Suppressor macrophage treated with lipopolysaccharide for 1 hour (primary cell): ENCODE measurements around the gene TOR2A.
A peak's percentile ranks its signal among the peaks of the same experiment; 100 is the strongest.

Source experiments
- DNase-seq, 3 donors: peaks; one replicate each; pipeline ENCODE4 v3.0.0-alpha.2; 2020 to 2022

TOR2A gene

DNA sequence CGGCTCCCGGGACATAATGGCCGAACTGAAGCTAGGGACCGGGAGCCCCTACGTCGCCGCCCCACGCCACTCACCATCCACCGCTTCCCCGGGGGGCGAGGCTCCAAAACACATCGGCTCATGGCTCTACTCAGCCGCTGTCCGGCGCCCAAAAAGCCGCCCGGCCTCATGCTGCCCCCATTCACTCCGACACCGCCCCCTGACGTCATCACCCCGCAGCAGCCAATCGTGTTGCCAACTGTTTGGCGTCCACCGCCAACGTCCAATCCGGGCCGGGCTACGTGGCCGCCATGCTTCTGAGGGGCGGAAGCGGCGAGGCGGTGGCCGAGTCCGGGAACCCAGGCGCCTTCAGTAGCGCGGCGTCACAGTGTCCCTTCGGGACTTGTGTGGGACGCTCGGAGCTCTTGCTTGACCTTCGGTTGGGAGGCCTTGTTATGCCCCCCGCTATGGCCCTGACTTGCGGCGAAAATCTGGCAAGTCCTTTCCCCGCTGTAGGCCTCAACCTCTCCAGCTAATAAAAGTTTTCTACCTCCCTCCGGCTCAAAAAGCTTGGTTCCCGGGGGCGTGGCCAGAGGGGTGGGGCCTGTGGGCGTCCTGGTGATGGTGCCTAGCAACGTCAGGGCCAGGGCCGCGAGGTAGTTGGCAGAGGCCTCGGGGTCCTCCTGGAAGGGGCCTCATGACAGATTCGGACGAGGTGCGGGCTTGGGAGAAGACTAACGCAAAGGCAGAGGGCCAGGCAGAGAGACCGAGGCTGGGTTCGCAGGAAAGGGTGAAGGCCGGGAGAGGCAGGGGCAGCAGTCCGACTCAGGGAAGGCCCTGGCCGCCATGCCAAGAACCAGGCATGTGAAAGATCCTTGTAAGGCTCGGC, 19.4 kb downstream of the TOR2A start, which contains the start of the genes PTRH1 and TTC16:
Gene PTRH1, minus strand, starts transcription at position 194 of the 868 bp plus-strand sequence. Its CDS starts 24 bp downstream, at position 170.
Gene TTC16, plus strand, starts transcription at position 610 of the 868 bp plus-strand sequence. Its CDS starts 67 bp downstream, at position 677.
- peak; percentile 98 to 99 (median 99) for DNase-seq

DNA sequence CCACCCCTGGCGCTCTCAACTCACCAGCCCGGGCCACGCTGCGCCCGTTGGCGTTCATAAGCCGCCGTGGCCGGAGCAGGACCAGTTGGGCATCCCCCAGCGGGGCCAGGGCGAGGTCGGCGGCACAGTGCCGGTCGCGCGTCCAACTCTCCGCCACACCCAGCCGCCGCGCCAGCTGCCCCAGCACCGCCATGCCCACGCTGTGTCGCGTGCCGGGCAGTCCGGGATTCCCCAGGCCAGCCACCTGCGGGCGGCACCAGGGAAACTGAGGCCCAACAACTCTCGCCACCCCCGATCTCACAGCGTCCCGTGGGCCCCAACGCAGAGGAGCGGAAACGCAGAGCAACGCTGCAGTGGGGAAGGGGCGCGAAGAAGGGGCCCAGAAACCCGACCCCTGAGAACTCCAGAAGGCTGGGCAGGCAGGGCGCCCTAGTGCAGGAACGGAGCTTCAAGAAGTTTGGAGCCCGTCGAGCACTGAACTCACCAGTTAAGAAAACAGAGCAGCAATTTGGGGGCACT, 20.1 kb downstream of the TOR2A start:
- DNase-seq, result peak; percentile 42 to 71 (median 53)

DNA sequence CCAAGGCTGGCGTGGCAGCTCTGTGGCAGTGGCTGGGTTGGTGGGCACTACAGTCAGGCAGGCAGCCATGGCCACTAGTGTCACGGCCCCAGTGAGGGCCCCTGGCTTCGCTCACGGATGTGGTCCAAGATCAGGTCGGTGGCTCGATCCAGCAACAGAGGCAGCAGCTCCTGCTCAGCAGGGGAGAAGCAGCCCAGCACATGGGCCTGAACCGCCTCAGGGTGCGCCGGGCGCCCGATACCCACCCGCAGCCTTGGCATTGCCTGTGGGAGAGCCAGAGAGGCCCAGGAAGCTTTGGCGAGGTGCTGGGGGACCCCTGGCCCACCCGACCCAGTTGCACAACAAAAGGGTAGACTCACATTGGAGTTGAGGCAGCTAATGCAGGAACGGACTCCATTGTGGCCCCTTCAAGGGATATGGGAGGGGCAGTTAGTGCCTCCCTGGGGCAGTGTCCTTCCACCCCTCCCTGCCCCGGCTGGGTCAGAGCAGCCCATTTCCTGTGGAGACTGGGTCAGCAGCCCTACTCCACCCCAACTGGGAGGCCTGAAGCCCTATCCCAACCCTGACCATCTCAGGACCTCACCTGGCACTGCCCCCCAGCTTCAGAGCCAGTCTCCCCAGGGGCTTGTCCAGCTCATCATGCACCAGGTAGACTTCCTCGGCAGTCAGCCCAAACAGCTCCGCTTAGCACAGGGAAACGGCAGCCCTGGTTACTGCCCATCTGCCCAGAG, 20.9 kb downstream of the TOR2A start:
- no peak for DNase-seq

DNA sequence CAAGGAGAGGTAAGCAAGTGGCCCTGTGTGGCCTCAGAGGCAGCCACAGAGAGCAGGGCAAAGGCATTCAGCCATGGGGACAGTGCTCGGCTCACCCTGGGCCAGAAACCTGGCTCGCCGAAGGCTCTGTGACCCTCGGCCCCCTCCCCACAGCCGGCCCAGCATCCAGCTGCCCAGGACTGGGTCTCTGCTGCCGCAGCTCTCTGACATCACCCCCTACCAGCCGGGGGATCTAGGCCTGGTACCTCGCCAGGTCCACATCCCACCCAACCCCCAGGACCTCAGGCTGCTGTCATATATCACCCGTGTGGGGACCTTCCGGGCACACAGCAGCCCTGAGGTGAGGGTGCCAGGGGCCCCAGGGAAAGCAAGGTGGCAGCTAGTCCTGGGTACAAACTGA, 22.2 kb downstream of the TOR2A start:
- no peak for DNase-seq

DNA sequence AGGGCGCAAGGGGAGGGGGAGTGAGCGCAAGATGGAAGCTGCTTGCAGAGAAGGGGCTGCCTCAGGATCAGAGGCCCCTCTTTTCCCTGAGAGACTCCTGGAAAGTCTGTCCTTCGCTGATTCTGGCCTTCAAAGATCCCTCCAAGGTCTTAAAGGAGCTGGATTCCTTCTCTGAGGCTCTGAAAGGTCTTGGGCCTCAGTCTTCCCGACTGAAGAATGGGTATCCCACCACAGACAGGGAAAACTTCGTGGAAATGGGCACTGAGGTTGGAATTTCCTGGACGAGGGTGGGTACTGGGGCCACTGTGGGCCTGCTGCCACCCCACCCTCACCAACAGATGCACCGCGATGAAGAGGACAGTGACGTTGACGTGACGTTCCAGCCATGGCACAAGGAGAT, 22.7 kb downstream of the TOR2A start:
- no peak for DNase-seq

DNA sequence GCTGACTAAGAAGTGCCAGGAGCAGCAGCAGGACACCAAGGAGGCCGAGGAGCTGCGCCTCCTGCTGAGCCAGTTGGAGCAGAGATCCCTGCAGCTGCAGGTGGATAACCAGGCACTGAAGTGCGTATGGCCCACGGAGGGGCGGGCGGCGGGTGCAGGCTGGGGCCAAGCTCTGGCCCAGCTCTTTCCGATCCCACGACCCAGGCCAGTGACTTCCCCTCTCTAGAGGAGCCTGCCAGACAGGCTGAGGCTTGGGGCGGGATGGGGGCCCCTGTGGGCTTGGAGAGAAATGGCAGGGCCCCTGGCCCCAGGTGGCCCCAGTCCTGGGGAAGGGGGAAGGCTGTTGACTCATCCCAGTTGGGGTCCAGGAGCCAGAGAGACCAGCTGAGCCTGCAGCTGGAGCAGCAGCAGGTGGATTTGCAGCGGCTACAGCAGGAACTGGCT, 23.2 kb downstream of the TOR2A start:
- no peak for DNase-seq

DNA sequence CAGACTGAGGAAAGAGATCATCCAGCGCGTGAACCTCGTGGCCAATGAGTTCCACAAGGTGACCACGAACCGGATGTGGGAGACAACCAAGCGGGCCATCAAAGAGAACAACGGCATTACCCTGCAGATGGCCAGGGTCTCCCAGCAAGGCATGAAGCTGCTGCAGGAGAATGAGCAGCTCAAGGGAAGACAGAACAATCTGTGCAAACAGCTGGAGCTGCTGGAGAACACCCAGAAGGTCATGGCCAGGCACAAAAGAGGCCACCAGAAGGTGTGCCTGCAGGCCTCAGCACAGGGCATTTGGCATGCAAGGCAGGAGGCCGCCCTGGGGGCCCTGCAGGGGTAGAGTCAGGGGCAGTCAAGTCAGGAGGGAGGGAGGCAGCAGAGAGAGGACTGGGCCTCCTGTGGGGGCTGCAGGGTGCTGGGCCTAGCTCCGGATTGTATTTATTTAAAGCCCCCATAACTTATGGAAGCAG, 23.8 kb downstream of the TOR2A start:
- DNase-seq, result no peak

DNA sequence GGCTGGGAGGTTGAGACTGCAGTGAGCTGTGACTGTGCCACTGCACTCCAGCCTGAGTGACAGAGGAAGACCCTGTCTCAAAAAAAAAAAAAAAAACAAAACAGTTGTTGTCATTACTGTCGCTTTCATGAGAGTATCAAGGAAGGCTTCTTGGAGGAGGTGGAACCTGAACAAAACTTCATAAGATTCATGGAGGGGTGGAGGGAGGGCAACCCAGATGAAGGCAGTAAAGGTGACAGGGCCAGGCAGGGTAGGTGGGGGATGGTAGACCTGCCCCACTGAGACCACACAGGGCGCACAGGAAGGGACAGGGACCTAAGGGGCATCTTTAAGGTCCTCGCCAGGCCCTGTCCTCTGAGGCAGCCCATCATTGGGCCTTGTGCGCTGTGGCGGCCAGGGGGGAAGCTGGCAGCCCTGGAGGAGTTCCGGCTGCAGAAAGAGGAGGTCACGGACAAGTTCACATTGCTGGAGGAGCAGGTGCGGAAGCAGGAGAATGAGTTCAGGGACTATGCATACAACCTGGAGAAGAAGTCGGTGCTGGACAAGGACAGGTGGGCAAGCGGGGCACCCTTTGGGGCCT, 24.8 kb downstream of the TOR2A start:
- no peak for DNase-seq

DNA sequence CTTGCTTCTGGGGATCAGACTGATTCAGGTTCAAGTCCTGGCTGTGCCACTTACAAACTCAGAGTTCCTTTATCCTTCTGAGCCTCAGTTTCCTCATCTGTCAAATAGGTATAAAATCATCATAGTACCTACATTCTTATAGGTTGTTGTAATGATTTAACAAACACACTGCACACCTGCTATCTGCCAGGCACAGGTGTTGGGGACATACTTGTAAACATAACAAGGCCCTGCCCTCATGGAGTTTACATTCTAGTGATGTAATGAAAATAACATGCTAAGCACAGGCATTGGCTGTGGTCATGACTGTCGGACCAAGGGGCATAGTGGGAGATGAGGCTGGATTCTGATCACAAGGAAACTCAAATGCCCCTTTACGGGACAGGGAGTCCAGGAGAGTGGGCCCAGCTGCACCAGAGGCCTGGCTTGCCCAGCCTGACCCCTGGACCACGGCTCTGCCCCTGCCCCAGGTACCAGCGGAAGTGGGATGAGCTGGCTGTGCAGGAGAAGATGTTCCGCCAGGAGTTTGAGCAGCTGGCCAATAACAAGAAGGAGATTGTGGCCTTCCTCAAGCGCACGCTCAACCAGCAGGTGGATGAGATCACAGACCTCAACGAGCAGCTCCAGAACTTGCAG, 26.0 kb downstream of the TOR2A start:
- no peak for DNase-seq

DNA sequence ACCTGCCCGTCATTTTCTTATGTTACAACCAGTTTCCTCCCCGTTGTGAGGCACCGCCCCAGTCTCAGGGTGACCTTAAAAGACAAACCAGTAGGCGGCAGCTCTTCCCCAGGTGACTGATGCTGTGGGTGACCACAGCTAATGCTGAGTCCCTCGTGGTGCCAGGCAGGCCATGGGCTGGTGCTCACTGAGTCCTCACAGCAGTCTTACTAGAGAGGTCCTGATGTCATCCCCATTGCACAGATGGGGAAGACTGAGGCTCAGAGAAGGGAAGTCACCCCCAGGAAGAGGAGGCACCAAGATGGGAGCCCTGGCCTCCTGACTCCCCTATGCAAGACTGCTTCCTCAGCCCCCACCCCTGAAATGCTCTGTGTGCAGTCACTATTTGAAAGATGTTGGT, 27.3 kb downstream of the TOR2A start:
- DNase-seq, result no peak

DNA sequence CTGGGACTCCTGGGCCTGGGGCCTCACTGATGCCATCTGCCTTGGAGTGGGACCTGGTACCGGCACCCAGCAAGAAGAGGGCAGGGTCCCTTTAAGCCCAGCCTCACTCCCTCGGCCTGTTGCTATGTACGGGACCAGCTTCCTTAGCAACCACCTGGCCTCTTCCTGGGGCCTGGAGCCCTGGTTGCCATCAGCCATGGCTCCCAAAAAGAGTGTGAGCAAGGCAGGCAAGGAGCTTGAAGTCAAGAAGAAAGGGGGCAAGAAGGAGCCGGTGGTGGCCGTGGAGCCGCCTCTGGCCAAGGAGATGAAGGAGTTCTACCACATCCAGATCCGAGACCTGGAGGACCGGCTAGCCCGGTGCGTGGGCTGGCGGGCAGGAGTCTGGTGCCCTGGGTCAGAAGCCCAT, 28.3 kb downstream of the TOR2A start, which contains the start of gene CFAP157:
Gene CFAP157, plus strand, starts transcription at position 153 of the 406 bp plus-strand sequence. Its CDS starts 44 bp downstream, at position 197.
- no peak for DNase-seq

DNA sequence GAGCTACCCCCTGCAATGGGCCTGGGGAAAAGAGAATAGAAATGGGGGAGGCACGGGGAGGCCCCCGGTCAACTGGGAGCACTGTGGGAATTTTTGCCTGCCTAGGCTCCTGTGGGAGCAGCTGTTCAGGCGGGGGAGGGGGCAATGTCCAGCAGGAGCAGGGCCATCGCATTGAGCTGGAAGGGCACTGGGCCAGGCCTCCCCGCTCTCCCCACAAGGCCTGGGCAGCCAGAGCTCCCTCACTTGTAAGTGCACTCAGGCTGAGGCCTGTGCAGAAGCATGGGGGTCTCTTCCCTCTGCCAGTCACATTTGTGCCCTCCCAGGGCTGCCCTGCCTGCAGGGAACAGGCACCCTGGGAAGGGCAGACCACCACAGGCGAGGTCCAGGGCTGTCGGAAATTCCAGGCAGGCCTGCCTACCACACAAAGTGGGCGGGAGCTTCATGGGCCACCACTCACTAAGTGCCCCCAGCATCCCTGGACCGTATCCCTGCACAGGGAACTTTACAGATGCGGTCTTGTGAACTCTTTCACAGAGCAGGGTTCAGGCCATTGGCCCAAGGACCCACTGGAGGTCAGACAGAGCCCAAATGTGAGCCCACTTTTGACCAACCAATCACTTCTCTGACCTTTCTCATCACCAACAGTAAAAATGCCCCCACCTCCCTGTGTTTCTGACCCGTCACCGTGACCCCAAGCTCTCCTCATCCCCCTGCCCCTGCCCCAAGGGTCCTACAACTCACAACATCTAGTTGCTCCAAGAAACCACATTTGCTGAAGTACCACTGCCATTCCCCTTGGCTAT, 29.3 kb downstream of the TOR2A start:
- no peak for DNase-seq

DNA sequence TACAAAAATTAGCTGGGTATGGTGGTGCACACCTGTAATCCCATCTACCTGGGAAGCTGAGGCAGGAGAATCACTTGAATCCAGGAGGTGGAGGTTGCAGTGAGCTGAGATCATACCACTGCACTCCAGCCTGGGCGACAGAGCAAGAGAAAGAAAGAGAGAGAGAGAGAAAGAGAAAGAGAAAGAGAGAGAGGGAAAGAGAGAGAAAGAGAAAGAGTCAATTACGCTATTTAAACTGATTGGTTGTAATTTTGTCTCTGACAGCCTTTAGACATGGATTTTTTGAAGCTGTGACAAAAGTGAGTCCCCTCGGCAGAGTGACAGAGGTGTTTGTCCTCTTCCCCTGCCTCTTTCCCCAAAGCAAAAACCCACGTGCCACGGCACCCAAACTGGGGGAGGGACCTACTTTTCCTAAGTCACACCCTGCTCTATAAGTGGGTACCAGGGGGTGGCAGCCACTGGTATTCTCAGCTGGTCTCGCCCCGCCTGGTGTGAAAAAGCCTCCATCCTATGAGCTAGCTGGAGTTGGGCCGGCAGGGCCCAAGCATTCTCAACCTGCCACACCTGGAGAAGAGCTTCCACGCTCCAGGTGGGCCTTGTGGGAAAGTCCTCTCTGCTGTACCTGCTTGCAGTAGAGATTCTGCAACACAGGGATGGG, 31.7 kb downstream of the TOR2A start:
- no peak for DNase-seq

DNA sequence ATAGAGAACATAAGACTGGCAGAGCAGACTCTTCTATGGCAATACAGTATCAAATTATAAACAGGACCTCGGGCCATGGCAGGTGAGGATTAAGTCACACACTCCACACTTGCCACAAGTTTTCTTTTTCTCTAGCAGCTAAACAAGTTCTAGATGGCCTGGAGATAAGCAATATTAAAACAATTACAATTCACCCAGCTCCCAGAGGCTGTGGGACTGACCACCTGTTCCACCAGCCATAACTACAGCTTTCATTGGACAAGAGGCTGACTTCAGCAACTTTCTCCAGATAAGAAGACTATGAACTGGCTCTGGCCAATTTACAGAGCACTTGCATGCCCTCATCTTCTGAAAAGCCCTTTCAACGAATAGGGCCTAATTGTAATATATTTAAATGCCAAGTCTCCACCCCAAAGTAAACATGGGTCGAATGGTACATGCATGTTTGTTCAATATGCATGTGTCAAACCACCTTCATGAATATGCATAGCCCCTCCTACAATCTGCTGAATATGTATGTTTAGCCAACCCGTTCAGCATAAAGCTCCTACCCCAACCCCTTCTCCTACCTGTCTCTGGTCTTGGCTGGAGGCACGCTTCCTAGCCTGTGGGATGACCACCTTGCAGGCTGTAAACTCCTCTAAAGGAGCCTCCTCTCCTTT, 34.4 kb downstream of the TOR2A start:
- DNase-seq, result no peak

DNA sequence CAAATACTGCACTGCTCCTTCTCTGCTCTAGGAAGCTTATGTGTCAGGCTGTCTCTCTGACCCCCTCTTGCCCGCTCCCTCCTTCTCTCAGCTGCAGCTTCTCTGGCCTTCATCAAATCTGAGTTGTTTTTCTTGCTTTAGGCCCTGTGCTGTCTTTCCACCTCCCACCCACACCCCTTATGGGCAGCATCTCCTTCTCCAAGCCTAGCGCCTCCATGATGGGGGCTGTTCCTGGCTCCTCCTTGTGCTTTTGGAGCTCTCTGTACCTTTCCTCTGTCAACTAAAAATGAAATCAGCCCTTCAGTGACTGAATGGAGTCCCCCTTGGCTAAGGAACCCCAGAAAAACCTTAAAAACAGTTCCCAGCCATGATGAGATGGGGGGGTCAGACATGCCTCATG, 35.0 kb downstream of the TOR2A start:
- DNase-seq, result no peak

DNA sequence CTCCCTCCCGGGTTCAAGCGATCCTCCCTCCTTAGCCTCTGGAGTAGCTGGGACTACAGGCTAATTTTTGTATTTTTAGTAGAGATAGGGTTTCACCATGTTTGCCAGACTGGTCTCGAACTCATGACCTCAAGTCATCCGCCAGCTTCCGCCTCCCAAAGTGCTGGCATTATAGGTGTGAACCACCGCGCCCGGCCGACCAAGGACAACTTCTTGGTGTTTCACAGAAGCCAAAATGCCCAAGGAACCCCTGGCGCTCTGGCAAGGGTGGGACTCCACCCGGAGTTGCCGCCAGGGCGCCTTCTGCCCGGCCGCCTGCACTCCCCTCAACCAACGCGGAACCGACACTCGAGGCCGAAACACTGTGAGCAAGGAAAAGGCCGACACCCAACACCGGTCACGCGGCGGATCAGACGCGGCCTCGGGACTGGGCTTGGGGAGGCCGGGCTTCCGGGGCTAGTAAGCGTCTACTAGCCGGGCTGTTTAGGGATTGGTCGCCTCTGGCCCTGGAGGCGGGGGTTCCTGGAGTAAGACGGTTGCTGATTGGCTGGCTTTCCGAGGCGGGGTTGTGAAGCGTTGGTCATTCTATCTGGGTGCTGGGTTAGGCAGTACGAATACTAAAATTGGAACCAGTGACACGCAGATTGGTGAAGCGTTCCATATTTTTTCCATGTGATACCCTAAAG, 36.0 kb downstream of the TOR2A start:
- peak; percentile 97 to 98 (median 97) for DNase-seq

DNA sequence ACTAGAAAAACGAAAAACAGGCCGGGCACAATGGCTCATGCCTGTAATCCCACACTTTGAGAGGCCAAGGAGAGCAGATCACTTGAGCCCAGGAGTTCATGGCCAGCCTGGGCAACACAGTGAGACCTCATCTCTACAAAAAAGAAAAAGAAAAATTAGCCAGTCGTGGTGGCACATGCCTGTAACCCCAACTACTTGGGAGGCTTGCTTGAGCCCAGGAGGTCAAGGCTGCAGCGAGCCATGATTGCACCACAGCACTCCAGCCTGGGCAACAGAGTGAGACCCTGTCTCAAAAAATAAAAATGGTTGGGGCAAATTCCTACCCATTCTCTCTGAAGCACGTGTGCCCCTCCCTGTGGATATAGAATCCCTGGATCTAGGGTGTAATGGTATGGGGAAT, 36.7 kb downstream of the TOR2A start:
- DNase-seq, result no peak

DNA sequence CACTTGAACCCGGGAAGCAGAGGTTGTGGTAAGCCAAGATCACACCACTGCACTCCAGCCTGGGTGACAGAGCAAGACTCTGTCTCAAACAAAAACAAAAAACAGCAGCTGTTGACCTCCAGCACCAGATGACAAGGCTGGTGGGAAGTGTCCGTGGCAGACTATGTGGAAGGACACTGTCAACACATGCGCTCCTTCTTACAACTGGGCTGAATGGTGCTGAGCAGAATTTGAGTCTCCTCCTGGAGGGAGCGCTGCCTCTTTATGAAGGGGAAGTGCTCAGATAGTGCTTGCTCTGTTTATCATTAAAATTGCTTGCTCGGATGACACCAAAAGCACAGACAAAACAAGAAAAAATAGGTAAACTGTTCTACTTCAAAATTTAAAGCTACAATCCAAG, 37.5 kb downstream of the TOR2A start:
- no peak for DNase-seq

DNA sequence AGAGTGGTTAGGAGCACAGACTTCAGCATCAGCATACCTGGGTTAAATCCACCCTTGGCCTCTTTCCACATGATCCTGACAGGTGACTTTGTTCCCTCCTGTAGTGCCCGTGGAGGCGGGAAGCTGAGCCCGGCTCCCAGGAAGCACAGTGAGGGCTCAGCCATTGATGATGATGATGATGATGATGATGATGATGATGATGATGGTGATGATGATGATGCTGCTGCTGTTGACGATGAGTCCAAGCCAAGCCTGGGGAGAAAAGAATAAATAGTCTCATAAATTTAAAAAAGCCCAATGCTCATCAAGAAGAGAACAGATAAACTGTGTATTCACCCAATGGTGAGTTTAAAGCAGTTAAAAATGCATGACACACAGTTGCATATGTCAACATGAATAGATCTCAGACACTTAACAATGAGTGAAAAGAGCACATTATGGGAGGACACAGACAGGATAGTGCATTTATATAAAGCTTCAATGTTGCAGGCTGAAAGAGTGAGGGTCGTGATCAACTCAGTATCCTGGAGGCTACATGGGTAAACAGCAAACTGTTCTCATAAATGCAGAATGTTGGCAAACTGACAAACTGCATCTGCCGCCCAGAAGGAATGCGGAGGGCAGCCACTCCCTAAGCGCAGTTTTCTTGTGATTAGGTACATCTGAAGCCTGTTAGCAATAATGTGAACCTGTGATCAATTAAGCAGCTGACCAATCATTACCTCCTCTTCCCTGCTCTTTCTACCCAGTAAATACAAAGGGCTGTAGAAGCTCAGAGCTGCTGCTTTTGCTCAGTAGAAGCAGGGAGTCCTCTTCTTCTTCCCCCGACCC, 40.0 kb downstream of the TOR2A start:
- no peak for DNase-seq
